ENCODE results near the gene RPL35.

GRCh38 chr9:124886461-124886860, 24.7 kb upstream of the RPL35 start:
- TF ChIP-seq, protein P1, sequence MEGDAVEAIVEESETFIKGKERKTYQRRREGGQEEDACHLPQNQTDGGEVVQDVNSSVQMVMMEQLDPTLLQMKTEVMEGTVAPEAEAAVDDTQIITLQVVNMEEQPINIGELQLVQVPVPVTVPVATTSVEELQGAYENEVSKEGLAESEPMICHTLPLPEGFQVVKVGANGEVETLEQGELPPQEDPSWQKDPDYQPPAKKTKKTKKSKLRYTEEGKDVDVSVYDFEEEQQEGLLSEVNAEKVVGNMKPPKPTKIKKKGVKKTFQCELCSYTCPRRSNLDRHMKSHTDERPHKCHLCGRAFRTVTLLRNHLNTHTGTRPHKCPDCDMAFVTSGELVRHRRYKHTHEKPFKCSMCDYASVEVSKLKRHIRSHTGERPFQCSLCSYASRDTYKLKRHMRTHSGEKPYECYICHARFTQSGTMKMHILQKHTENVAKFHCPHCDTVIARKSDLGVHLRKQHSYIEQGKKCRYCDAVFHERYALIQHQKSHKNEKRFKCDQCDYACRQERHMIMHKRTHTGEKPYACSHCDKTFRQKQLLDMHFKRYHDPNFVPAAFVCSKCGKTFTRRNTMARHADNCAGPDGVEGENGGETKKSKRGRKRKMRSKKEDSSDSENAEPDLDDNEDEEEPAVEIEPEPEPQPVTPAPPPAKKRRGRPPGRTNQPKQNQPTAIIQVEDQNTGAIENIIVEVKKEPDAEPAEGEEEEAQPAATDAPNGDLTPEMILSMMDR (IDR thresholded peaks at IDR 0.05): no peak
- TF ChIP-seq MXI1 (IDR thresholded peaks at IDR 0.05; ENCODE audit: low read depth, low read length): no peak
- TF ChIP-seq EZH2phosphoT487 (IDR thresholded peaks at IDR 0.05; ENCODE audit: borderline replicate concordance, low read depth): no peak
- TF ChIP-seq RXRA (IDR thresholded peaks at IDR 0.05; ENCODE audit: borderline replicate concordance, low read depth): no peak
- no peak for TF ChIP-seq POLR2AphosphoS5 (IDR thresholded peaks at IDR 0.05; ENCODE audit: low read depth, low read length)
- no peak for TF ChIP-seq SMC3 (IDR thresholded peaks at IDR 0.05; ENCODE audit: low read depth, low read length)
- TF ChIP-seq NFIC (IDR thresholded peaks at IDR 0.05; ENCODE audit: borderline replicate concordance): no peak
- TF ChIP-seq, protein P2, sequence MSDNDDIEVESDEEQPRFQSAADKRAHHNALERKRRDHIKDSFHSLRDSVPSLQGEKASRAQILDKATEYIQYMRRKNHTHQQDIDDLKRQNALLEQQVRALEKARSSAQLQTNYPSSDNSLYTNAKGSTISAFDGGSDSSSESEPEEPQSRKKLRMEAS (IDR thresholded peaks at IDR 0.05; ENCODE audit: low read depth): no peak
- TF ChIP-seq CHD2 (IDR thresholded peaks at IDR 0.05; ENCODE audit: low read length, partially characterized antibody): no peak
- no peak for TF ChIP-seq SIN3A (IDR thresholded peaks at IDR 0.05; ENCODE audit: borderline replicate concordance, low read depth, low read length)
- TF ChIP-seq GABPA (IDR thresholded peaks at IDR 0.05; ENCODE audit: low read depth): no peak
- no peak for TF ChIP-seq FOXJ3 (CRISPR knock-in tag; IDR thresholded peaks at IDR 0.05)

All from SK-N-SH (cell line).